C4-2B (cell line): ENCODE measurements around the gene RPTOR.

Experiments
- H3K27ac ChIP-seq: fragments of 450-650 bp; 2 replicates; pipeline ENCODE4 v1.5.1; 2017
- CTCF ChIP-seq: fragments of 450-650 bp; conservative IDR thresholded peaks from 2 replicates; pipeline ENCODE4 v1.5.1; 2017; ENCODE audit warnings: mild to moderate bottlenecking
- ZFX ChIP-seq: fragments of 450-650 bp; IDR thresholded peaks from 2 replicates; pipeline ENCODE4 v1.6.1; 2017

Gene RPTOR

GRCh38 chr17:80559825-80560251, 15.2 kb downstream of the RPTOR start:
- TF ChIP-seq CTCF (no peak), ZFX (no peak)
- H3K27ac ChIP-seq = no peak overlapping the region

GRCh38 chr17:80561541-80562114, 17.0 kb downstream of the RPTOR start:
- TF ChIP-seq ZFX (no peak), CTCF (no peak)
- H3K27ac ChIP-seq = no peak overlapping the region

- no peak overlapping the region for H3K27ac ChIP-seq
- no peak for TF ChIP-seq ZFX
These were observed 19.9 kb downstream of the RPTOR start for GRCh38 chr17:80564545-80564944.

GRCh38 chr17:80565343-80566053, 20.9 kb downstream of the RPTOR start:
- no peak overlapping the region for H3K27ac ChIP-seq
- TF ChIP-seq CTCF (no peak), ZFX (no peak)

GRCh38 chr17:80566054-80566400, 21.4 kb downstream of the RPTOR start:
- no peak overlapping the region for H3K27ac ChIP-seq
- TF ChIP-seq CTCF (no peak), ZFX (no peak)

GRCh38 chr17:80568246-80568645, 23.6 kb downstream of the RPTOR start:
- TF ChIP-seq ZFX (no peak), CTCF (no peak)
- H3K27ac ChIP-seq = no peak overlapping the region

- H3K27ac ChIP-seq = no peak overlapping the region
These were observed 25.3 kb downstream of the RPTOR start for GRCh38 chr17:80569924-80570323.

More at GRCh38 chr17:80569924-80570323, 25.3 kb downstream of the RPTOR start:
- TF ChIP-seq ZFX (no peak), CTCF (no peak)
